ENCODE measurements around the gene FSIP2.
"Not testable (repeated sequence)": the region's sequence is repeated elsewhere in the genome, so short reads cannot be mapped to it uniquely, and the experiment has no call there.

Gene FSIP2

DNA sequence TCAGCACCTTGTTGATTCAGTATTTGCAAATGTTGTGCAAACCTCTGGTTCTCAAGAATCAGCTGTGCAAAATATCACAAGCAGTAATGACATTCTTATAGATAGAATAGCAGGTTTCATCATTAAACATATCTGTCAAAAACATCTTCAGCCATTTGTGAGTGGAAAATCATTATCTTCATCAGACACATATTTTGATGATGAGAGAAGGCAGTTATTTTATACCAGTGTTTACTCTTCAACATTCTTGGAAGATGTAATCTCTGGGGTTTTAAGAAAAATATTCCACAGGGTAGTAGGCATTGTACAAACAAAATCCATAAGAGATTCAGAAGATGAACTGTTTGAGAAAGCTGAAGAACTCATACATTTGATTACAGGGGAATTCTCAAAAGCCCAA, 64.3 kb downstream of the FSIP2 start:
- no peak for DNase-seq (ENCODE audit: low read depth)

DNA sequence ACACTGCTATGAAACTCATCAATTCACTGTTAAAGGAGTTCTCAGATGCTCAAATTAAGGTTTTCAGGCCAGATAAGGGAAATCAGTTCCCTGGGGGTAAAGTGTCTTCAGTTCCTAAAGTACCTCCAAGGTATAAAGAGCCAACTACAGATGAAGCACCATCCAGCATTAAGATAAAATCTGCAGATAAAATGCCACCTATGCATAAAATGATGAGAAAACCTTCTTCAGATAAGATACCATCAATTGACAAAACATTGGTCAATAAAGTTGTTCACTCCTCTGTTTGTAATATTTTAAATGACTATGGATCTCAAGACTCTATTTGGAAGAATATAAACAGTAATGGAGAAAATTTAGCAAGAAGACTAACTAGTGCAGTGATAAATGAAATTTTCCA, 68.2 kb downstream of the FSIP2 start:
- DNase-seq (ENCODE audit: low read depth) = no peak

DNA sequence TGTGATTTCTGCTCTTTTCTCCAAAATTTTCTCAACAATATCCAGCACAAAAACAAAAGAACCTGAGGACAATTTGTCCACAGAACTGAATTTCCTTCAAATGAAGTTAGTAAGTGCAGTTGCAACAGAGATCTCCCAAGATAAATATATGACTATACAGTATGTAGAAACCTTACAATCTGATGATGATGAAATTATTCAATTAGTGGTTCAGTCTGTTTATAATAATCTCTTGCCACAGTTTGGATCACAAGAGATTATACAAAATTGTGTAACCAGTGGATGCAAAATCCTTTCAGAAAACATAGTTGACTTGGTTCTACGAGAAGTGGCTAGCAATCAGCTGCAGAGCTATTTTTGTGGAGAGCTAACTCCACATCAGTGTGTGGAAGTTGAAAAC, 68.7 kb downstream of the FSIP2 start:
- DNase-seq (ENCODE audit: low read depth) = no peak

DNA sequence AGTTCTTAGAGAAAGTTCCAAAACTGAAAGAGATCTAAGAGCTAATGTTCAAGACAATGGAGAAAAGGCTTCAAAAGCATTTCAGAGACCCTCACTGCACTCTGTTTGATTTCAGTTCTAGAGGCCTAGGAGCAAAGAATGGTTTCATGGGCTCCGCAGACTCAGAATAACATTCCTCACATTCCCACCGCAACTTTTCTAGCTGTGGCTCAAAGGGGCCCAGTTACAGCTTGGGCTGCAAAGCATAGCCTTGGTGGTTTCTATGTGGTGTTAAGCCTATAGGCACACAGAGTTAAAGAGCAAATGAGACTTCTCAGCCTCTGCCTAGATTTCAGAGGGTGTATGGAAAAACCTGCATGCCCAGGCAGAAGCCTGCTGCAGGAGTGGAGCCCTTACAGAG, 73.0 kb downstream of the FSIP2 start:
- DNase-seq (ENCODE audit: low read depth) = no peak

DNA sequence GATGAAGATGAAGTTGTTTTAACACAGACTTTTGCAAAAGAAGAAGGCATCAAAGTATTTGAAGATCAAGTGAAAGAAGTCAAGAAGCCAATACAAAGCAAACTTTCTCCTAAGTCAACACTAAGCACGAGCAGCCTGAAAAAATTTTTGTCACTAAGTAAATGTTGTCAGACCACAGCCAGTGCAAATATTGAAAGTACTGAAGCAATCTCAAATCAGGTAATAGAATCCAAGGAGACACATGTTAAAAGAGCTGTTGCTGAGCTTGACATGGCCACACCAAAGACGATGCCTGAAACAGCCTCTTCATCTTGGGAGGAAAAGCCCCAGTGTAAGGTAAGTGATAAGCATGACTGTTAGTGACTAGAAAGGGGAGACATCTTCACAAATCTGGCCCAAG, 75.1 kb downstream of the FSIP2 start:
- DNase-seq (ENCODE audit: low read depth) = no peak

DNA sequence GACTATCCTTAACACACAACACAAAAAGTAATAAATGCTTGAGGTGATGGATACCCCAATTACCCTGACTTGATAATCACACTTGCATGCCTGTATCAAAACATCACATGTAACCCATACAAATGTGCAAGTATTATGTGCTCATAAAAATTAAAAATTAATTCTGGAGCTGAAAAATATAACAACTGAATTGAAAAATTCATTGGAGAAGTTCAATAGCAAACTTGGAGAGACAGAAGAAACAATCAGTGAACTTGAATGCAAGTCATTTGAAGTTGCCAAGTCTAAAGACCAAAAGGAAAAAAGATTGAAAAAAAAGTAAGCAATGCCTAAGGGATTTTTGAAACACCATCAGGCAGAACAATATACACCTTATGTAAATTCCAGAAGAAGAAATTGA, 79.4 kb downstream of the FSIP2 start:
- DNase-seq (ENCODE audit: low read depth) = no peak

DNA sequence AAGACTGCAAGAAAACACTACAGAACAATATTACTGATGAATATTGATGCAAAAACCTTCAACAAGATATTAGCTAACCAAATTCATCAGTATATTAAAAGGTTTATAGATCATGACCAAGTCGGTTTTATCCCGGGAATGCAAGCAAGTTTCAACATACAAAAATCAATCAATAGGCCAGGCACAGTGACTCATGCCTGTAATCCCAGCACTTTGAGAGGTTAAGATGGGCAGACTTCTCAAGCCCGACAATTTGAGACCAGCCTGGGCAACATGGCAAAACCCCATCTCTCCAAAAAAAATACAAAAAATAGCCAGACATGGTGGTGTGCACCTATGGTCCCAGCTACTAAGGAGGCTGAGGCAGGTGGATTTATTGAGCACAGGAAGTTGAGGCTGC, 82.9 kb downstream of the FSIP2 start:
- DNase-seq (ENCODE audit: low read depth) = no peak

DNA sequence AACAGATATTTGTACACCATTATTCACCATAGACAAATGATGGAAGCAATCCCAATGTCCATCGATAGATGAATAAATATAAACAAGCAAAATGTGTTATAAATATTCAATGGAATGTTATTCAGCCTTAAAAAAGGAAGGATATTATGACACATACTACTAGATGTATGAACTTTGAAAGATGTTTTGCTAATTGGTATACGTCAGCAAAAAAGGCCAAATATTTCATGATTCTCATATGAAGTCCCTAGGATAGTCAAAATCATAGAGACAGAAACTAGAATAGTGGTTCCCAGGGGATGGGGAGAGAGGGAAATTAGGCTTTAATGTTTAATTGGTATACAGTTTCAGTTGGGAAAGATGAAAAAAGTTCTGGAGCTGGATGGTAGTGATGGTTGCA, 85.2 kb downstream of the FSIP2 start:
- no peak for DNase-seq (ENCODE audit: low read depth)

DNA sequence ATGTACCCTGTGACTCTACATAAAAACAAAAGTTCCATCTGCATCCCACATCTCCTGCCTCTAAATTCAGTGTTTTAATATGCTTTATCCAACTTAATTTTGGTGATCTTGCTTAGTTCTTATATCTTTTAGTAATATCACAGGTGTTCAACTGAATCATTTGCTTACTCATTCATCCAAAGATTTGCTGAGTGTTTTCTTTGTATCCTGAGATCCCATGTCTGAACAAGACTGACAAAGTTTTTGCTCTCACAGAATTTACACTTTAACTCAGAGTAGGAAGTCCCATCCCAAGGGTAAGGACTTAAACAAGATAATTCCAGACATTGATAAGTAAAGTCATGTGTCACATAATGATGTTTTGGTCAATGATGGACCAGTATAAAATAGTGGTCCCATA, 87.0 kb downstream of the FSIP2 start:
- DNase-seq (ENCODE audit: low read depth) = no peak

DNA sequence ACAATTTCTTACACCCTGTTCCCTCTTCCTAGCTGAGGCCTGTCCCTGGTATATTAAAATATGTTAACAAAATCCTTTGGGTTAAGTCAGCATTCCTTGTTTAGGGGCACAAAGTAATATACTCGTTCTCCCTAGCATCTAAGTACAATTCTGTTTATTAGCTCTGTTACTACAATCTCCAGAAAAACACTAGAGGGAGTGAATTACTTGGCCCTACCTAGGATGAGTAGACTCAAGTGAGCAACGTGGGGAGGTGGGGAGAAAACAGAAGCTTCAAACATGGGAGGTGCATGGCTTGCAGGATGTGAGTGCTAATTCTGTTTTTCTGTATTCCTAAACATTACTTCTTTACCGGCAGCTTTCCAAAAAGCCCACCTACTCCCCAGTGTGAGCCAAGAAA, 89.7 kb downstream of the FSIP2 start:
- DNase-seq (ENCODE audit: low read depth) = no peak

DNA sequence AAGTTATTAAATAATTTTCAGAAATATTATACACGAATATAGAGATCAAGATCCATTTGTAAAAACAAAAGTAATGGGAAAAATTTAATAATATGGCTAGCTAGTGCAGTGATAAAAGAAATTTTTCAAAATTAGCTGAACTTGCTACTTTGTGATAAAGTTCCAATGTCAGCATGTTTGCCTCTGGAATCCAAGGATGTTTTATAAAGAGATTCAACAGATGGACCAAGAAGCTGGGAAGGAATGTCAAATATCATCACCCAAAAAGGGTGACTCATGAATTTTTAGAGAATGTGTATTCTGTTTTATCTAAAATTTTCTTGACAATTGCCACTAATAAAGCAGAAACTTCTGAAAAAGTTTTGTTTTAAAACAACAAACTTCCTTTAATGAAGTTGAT, 95.3 kb downstream of the FSIP2 start:
- DNase-seq (ENCODE audit: low read depth) = no peak

DNA sequence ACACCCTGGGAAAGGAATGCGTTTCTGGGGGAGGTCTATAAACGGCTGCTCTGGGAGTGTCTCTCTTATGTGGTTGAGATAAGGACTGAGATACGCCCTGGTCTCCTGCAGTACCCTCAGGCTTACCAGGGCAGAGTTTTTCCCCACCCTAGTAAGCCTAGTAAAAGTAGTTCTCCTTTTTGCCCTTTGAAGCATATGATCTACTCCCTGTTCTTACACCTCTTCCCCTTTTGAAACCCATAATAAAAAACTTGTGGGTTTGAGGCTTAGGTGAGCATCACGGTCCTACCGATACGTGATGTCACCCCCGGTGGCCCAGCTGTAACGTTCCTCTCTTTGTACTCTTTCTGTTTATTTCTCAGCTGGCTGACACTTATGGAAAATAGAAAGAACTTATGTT, 97.4 kb downstream of the FSIP2 start:
- no peak for DNase-seq (ENCODE audit: low read depth)

DNA sequence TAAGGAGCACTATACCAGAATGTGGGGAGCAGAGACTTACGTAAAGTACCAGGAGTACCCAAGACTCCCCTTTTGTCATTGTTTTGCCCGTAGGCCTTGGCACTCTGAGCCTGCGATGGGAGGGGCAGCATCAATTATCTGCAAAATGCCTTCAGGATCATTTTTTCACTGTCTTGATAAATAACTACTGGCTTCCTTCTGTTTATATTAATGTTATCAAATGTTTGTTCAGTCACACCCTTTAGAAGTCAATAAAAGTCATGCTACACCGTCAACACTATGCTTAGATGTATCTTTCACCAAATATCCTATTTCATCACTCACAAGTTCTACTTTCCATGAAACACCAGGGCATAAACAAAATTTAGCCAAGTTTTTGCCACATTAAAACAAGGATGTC, 116.3 kb downstream of the FSIP2 start:
- no peak for DNase-seq (ENCODE audit: low read depth)

DNA sequence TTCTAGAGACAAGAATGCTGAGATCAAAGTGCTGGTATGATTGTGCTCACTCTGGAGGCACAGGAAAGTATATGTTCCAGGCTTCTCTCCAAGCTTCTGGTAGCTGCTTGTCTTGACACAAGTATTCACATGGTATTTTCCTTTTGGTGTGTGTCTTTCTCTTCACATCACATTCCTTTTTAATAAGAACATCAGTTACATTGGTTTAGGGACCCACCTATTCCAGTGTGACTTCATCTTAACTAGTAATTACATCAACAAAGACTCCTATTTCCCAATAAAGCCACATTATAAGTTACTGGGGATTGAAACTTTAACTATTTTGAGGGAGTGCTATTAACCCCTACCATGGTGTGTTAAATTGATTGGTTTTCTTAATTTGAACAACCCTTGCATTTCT, 119.1 kb downstream of the FSIP2 start:
- no peak for DNase-seq (ENCODE audit: low read depth)

DNA sequence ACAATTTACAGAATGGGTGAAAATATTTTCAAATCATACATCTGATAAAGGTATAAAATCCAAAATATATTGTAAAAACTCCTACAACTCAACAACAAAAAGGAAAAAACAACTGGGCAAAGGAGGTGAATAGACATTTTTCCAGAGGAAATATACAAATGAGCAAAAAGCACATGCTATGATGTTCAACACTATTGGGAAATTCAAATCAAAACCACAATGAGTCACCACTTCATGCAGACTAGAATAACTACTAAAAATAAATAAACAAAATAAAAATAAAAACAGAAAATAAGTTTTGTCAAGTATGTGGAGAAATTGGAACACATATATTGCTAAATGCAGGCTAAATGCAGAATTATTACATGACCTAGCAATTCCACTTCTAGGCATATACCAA, 120.9 kb downstream of the FSIP2 start:
- no peak for DNase-seq (ENCODE audit: low read depth)

DNA sequence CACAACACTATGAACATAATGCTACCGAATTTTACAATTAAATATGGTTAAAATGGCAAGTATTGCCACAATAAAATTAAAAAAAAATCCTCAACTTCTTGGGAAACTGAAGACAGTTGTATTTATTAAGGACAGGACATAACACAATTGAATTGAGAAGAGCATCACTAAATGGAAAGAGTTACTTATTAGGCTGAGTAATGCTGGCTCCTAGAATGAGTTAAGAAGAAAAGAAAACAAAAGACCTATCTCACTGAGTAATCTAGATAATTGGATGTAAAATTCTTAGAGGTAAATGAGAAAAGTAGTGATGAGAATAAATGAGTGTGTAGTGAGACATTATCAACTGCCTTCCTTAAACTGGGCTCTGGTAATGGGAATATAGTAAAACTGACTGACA, 121.7 kb downstream of the FSIP2 start:
- no peak for DNase-seq (ENCODE audit: low read depth)

DNA sequence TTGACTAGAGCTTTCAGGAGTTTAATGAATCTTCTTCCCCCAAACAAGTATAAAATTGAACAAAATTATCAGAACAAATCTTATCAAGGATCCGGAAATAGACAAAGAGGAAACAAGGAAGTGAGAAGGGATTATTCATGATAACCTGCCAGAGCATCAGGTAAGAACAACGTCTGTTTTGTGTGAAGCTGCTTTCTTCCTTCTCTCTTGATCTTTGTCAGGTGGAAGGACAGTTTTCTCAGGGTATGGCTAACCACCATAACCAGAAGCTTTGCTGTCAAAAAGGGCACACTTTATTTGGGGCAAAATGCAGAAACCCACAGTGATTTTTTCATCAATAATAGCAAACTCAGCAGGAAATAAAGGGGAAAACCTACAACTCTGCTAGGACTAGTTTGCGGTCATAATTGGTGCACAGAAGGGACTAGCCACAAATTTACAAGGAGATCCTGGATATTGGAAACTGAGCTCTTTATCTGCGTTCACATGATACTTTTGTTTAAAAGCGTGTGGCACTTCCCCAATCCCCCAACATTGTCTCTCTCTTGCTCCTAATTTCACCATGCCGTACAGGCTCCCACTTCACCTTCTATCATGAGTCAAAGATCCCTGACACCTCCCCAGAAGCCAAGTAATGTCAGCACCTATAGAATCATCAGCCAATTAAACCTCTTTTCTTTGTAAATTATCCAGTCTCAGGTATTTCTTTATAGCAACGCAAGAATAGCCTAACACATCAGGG, 124.2 kb downstream of the FSIP2 start:
- no peak for DNase-seq (ENCODE audit: low read depth)

DNA sequence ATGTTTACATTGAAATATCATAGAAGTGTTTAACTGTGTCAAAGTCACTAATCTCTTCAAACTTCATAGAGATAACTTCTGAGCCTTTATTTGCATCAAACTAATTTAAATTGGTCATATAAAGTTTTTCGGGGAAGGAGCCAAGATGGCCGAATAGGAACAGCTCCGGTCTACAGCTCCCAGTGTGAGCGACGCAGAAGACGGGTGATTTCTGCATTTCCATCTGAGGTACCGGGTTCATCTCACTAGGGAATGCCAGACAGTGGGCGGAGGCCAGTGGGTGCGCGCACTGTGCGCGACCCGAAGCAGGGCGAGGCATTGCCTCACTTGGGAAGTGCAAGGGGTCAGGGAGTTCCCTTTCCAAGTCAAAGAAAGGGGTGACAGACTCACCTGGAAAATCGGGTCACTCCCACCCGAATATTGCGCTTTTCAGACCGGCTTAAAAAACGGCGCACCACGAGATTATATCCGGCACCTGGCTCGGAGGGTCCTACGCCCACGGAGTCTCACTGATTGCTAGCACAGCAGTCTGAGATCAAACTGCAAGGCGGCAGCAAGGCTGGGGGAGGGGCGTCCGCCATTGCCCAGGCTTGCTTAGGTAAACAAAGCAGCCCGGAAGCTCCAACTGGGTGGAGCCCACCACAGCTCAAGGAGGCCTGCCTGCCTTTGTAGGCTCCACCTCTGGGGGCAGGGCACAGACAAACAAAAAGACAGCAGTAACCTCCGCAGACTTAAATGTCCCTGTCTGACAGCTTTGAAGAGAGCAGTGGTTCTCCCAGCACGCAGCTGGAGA, 126.1 kb downstream of the FSIP2 start:
- DNase-seq (ENCODE audit: low read depth) = not testable (repeated sequence)

DNA sequence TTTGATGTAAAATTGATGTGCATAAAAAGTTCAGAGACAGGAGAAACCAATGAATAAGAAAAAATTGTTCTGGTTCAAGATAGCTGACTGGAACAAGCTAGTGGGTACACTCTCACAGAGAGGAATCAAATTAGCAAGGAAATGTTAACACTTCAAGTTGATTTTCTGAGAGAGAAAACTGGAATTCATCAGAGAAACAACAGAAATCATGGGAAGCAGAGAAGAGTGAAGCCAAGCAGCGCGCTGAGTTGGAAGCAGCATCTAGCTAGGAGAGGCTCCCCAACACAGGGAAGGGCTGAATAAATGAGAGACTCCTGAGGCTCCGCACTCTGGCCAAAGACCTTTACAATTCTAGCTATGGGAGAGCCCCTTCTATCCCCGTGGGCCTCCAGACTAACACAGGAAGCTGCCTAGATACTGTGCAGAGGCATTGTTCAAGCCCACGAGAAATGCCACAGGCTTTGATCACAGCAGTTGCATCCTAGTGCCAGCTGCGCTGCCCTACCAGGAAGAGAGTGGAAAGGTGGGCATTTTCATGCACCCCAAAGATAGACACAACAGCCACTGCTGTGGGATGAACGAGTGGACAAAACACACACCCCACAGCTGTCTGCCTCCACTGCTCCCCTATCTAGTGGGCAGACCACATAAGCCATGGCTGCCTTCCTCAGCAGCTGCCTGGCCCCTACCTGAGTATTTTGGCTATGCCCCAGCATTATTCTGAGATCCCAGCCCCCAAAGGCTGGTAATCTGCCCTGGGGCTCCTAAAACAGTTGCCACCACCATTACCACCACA, 136.7 kb downstream of the FSIP2 start:
- DNase-seq (ENCODE audit: low read depth) = no peak

DNA sequence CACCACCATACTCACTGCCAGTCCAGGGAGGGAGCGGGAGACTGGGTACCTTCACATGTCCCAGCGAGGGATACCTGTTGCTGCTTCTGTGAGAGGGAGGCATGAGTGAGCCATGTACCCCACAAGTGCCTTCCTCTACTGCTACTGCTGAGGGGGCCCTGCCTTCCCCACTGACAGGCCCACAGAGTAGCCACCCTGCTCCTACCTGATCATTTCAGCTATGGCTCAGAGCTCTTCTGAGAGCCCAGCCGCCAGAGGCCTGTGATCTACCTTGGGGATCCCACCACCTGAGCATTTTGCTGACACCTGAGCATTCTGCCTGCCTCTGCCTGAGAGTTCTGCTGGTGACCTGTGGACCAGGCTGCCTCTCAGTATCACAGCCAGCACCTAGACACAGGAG, 137.6 kb downstream of the FSIP2 start:
- no peak for DNase-seq (ENCODE audit: low read depth)

DNA sequence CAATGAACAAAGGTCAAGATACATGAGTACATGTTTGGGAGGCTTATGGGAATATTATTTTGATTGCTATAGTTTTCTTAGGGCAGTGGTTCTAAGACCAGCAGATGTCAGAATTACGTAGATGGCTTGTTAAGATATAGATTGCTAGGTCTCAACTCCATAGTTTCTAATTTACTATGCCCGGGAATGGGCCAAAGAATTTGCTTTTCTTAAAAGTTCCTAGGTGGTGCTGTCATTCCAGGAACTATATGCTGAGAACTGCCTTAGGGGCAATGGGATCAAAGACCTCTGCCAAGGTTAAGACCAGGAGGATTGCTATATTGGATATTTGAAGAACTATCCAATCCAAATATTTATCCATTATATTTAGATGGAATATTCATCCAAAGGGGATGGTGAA, 141.8 kb downstream of the FSIP2 start:
- no peak for DNase-seq (ENCODE audit: low read depth)
